H9 (cell line): ENCODE data around the gene ENDOV. TPM values are rescaled to one million over a fixed set of nuclear protein-coding genes. Genes with fewer than 3 reads are reported as not detected.

Source experiments
- DNase-seq: peaks from one replicate; pipeline ENCODE4 v3.0.0-alpha.2; 2017
- H2AFZ ChIP-seq: one replicate; pipeline ENCODE4 v1.6.1; 2013; ENCODE audit warnings: mild to moderate bottlenecking, low read length, control low read depth, moderate library complexity
- H2AK5ac ChIP-seq: 2 replicates; pipeline ENCODE4 v1.6.1; 2013; ENCODE audit warnings: low read length, control low read depth, mixed read lengths; ENCODE audit not compliant: insufficient read length
- H2BK120ac ChIP-seq: one replicate; pipeline ENCODE4 v1.6.1; 2013; ENCODE audit warnings: low read depth, mild to moderate bottlenecking, low read length, control low read depth, inconsistent platforms; ENCODE audit not compliant: poor library complexity, severe bottlenecking
- H2BK12ac ChIP-seq: 2 replicates; pipeline ENCODE4 v1.6.1; 2013; ENCODE audit warnings: low read length, control low read depth, mixed read lengths, low read depth; ENCODE audit not compliant: insufficient read length
- H2BK15ac ChIP-seq: 2 replicates; pipeline ENCODE4 v1.6.1; 2013; ENCODE audit warnings: low read depth, low read length, control low read depth
- H2BK20ac ChIP-seq: one replicate; pipeline ENCODE4 v1.6.1; 2013; ENCODE audit warnings: low read depth, mild to moderate bottlenecking, low read length, control low read depth, inconsistent platforms; ENCODE audit not compliant: poor library complexity, severe bottlenecking
- H2BK5ac ChIP-seq: 2 replicates; pipeline ENCODE4 v1.6.1; 2013; ENCODE audit warnings: low read length, control low read depth, mixed read lengths; ENCODE audit not compliant: insufficient read length
- H3K14ac ChIP-seq: 2 replicates; pipeline ENCODE4 v1.6.1; 2013; ENCODE audit warnings: low read length, control low read depth; ENCODE audit not compliant: insufficient read depth
- H3K18ac ChIP-seq: 2 replicates; pipeline ENCODE4 v1.6.1; 2013; ENCODE audit warnings: low read depth, mild to moderate bottlenecking, mixed read lengths, low read length, control low read depth; ENCODE audit not compliant: insufficient read length
- H3K23ac ChIP-seq: 2 replicates; pipeline ENCODE4 v1.6.1; 2013; ENCODE audit warnings: low read length, control low read depth, mixed read lengths, low read depth; ENCODE audit not compliant: insufficient read length
- H3K23me2 ChIP-seq: 2 replicates; pipeline ENCODE4 v1.6.1; 2013; ENCODE audit warnings: low read depth, mild to moderate bottlenecking, mixed read lengths, low read length, control low read depth; ENCODE audit not compliant: insufficient read length, poor library complexity, severe bottlenecking
- H3K27ac ChIP-seq: 2 replicates; pipeline ENCODE4 v1.5.1; 2013; ENCODE audit warnings: low read length, control low read depth, mixed read lengths, low read depth; ENCODE audit not compliant: insufficient read length
- H3K27me3 ChIP-seq: 2 replicates; pipeline ENCODE4 v1.6.1; 2013; ENCODE audit warnings: low read length, control low read depth, inconsistent platforms; ENCODE audit not compliant: insufficient read depth
- H3K4ac ChIP-seq: 2 replicates; pipeline ENCODE4 v1.6.1; 2013; ENCODE audit warnings: low read depth, mild to moderate bottlenecking, control low read depth, inconsistent platforms, low read length, moderate library complexity
- H3K4me1 ChIP-seq: 2 replicates; pipeline ENCODE4 v1.6.1; 2013; ENCODE audit warnings: low read length, control low read depth, inconsistent platforms; ENCODE audit not compliant: insufficient read depth
- H3K4me2 ChIP-seq: 2 replicates; pipeline ENCODE4 v1.6.1; 2013; ENCODE audit warnings: low read length, control low read depth, mixed read lengths; ENCODE audit not compliant: insufficient read length, insufficient read depth
- H3K56ac ChIP-seq: 2 replicates; pipeline ENCODE4 v1.6.1; 2013; ENCODE audit warnings: low read depth, mild to moderate bottlenecking, mixed read lengths, low read length, control low read depth; ENCODE audit not compliant: insufficient read length
- H3K79me1 ChIP-seq: 2 replicates; pipeline ENCODE4 v1.6.1; 2013; ENCODE audit warnings: low read depth, mild to moderate bottlenecking, moderate library complexity, low read length, control low read depth, inconsistent platforms; ENCODE audit not compliant: insufficient read depth, poor library complexity, severe bottlenecking
- H3K79me2 ChIP-seq: 2 replicates; pipeline ENCODE4 v1.6.1; 2013; ENCODE audit warnings: low read length, control low read depth, inconsistent platforms; ENCODE audit not compliant: insufficient read depth
- H3K9ac ChIP-seq: 2 replicates; pipeline ENCODE4 v1.6.1; 2013; ENCODE audit warnings: low read length, control low read depth, mixed read lengths; ENCODE audit not compliant: insufficient read length; ENCODE audit errors: extremely low read depth
- H3K9me3 ChIP-seq: one replicate; pipeline ENCODE4 v1.6.1; 2013; ENCODE audit warnings: low read depth, low read length, inconsistent platforms; ENCODE audit not compliant: control insufficient read depth
- H3T11ph ChIP-seq: one replicate; pipeline ENCODE4 v1.6.1; 2013; ENCODE audit warnings: mild to moderate bottlenecking, low read length, control low read depth, inconsistent platforms
- H4K20me1 ChIP-seq: one replicate; pipeline ENCODE4 v1.6.1; 2013; ENCODE audit not compliant: control insufficient read depth, insufficient read length, insufficient read depth
- H4K5ac ChIP-seq: 2 replicates; pipeline ENCODE4 v1.6.1; 2013; ENCODE audit warnings: low read depth, mild to moderate bottlenecking, mixed read lengths, low read length, control low read depth; ENCODE audit not compliant: insufficient read length
- H4K8ac ChIP-seq: replicated peaks from 2 replicates; pipeline ENCODE4 v1.6.1; 2013; ENCODE audit warnings: low read length, control low read depth, mixed read lengths, low read depth; ENCODE audit not compliant: insufficient read length
- H4K91ac ChIP-seq: 2 replicates; pipeline ENCODE4 v1.6.1; 2013; ENCODE audit warnings: low read depth, mild to moderate bottlenecking, moderate library complexity, mixed read lengths, low read length, control low read depth; ENCODE audit not compliant: insufficient read length
- H3K27ac Mint-ChIP-seq, 3 experiments: 2 replicates in 2 of 3; 3 replicates in 1 of 3; pipeline ENCODE4 v1.8.0; 2020 to 2021; ENCODE audit warnings: mixed read lengths in 3 of 3, mild to moderate bottlenecking in 1 of 3, moderate library complexity in 1 of 3
- H3K27me3 Mint-ChIP-seq: 2 replicates; pipeline ENCODE4 v1.8.0; 2021; ENCODE audit warnings: low read depth, mild to moderate bottlenecking, moderate library complexity, mixed read lengths
- H3K36me3 Mint-ChIP-seq, 3 experiments: 2 replicates in 2 of 3; 3 replicates in 1 of 3; pipeline ENCODE4 v1.8.0; 2020 to 2021; ENCODE audit warnings: low read depth in 3 of 3, mixed read lengths in 3 of 3; ENCODE audit not compliant: insufficient read depth in 1 of 3
- H3K4me1 Mint-ChIP-seq, 2 experiments: 2 replicates each; pipeline ENCODE4 v1.8.0; 2020; ENCODE audit warnings: mixed read lengths in 2 of 2
- H3K4me3 Mint-ChIP-seq, 2 experiments: 2 replicates in 1 of 2; 3 replicates in 1 of 2; pipeline ENCODE4 v1.8.0; 2020 to 2021; ENCODE audit warnings: mild to moderate bottlenecking in 2 of 2, mixed read lengths in 2 of 2, moderate library complexity in 1 of 2
- H3K9me3 Mint-ChIP-seq, 2 experiments: 2 replicates in 1 of 2; 3 replicates in 1 of 2; pipeline ENCODE4 v1.8.0; 2020; ENCODE audit warnings: mild to moderate bottlenecking in 2 of 2, mixed read lengths in 2 of 2, moderate library complexity in 1 of 2
- CTCF ChIP-seq: fragments of 200-600 bp; sonication (generic); conservative IDR thresholded peaks from 3 replicates; pipeline ENCODE4 v1.8.0; 2021; ENCODE audit warnings: antibody characterized with exemption, mild to moderate bottlenecking
- WGBS: extraction: QIAGEN DNeasy Blood & Tissue Kit; methylation state at CpG from one replicate; pipeline ENCODE4 v1.1.7; 2013; ENCODE audit warnings: missing lambda C conversion rate, low lambda C conversion rate, mixed read lengths; ENCODE audit not compliant: insufficient read length; ENCODE audit errors: extremely low coverage; 5-methylcytosine and 5-hydroxymethylcytosine counted together
- total RNA-seq: library from RNA; stranded (reverse); gene quantifications from 2 replicates; pipeline ENCODE4 v1.2.1, GENCODE V29; 2021

Gene ENDOV
- total RNA-seq, 1 experiment from 2014 or later = 17.1 TPM

- H4K20me1 ChIP-seq = no peaks in the 10 kb centered on the region
- no peak overlapping the region for H4K5ac ChIP-seq
- no peak overlapping the region for H3K27ac ChIP-seq
- no peak overlapping the region for H2BK120ac ChIP-seq
- H3K4ac ChIP-seq = peak overlapping the region; percentile 22; the same call in 1 of the 2 replicates
- H3K23me2 ChIP-seq = peaks cover 10% of the 10 kb centered on the region
- H2BK5ac ChIP-seq = no peak overlapping the region
- H3K56ac ChIP-seq = no peak overlapping the region
- Mint-ChIP-seq H3K27me3 (peaks cover 72% of the 10 kb centered on the region), H3K36me3 (peaks cover 0 to 2% (median 0%) of the 10 kb centered on the region in 3 experiments; a peak in 1 of 7 replicates), H3K4me1 (peaks cover 13 to 24% of the 10 kb centered on the region in 2 experiments), H3K9me3 (no peaks in the 10 kb centered on the region), H3K4me3 (peak overlapping the region; percentile 90 to 93), H3K27ac (peak overlapping the region; percentile 73 to 96 (median 95); a peak in 6 of 7 replicates)
- H3K4me1 ChIP-seq = peaks cover 2% of the 10 kb centered on the region; the same call in 1 of the 2 replicates
- H3K9ac ChIP-seq = peak overlapping the region; percentile 92
- H4K8ac ChIP-seq = no peak overlapping the region
- no peak overlapping the region for H2BK20ac ChIP-seq
- no peak overlapping the region for H3K23ac ChIP-seq
- H3T11ph ChIP-seq = no peak overlapping the region
- no peak for TF ChIP-seq CTCF
- H2BK15ac ChIP-seq = no peak overlapping the region
- no peak overlapping the region for H4K91ac ChIP-seq
- DNase-seq = peak; percentile 98
- no peaks in the 10 kb centered on the region for H3K27me3 ChIP-seq
- H3K14ac ChIP-seq = peak overlapping the region; percentile 98
- no peaks in the 10 kb centered on the region for H3K9me3 ChIP-seq
- H3K79me1 ChIP-seq = no peaks in the 10 kb centered on the region
- no CpG with 5 or more reads among the region's 88 CpGs for WGBS
- no peaks in the 10 kb centered on the region for H3K79me2 ChIP-seq
- H3K18ac ChIP-seq = peak overlapping the region; percentile 90
- H2AFZ ChIP-seq = no peak overlapping the region
- H2BK12ac ChIP-seq = no peak overlapping the region
- H2AK5ac ChIP-seq = no peak overlapping the region
- H3K4me2 ChIP-seq = peak overlapping the region; percentile 56
These were observed 39.8 kb downstream of the ENDOV start for GRCh38 chr17:80454557-80455335.
